ENCODE data around the gene CHCT1. TPM values are rescaled to one million over a fixed set of nuclear protein-coding genes. Genes with fewer than 3 reads are reported as not detected.
A peak's percentile ranks its signal among the peaks of the same experiment; 100 is the strongest.
"Not testable (repeated sequence)": the region's sequence is repeated elsewhere in the genome, so short reads cannot be mapped to it uniquely, and the experiment has no call there.

The CHCT1 gene
- total RNA-seq, 2 experiments from 2014 or later, result not detected

GRCh38 chr17:60403962-60404361 is 18.3 kb upstream of the CHCT1 start:
- no peak overlapping the region for H3K27ac Mint-ChIP-seq
- CTCF ChIA-PET, result interaction anchor here (0.7 kb wide), 1 partner anchor 17 kb away, joined by 3 read pairs; no protein-coding TSS in a partner anchor
- intact Hi-C loops (cut with micrococcal nuclease), result no loop called here

GRCh38 chr17:60406887-60407286 is 15.4 kb upstream of the CHCT1 start:
- Mint-ChIP-seq H3K27me3 (peaks cover 7% of the 10 kb centered on the region), H3K4me3 (no peak overlapping the region), H3K4me1 (ENCODE audit: low read depth) (no peaks in the 10 kb centered on the region), H3K36me3 (no peaks in the 10 kb centered on the region), H3K9me3 (no peaks in the 10 kb centered on the region), H3K27ac (no peak overlapping the region)
- DNase-seq, result no peak
- ChIA-PET CTCF (no interaction called here), POLR2A (no interaction called here)
- intact Hi-C loops (cut with micrococcal nuclease), result no loop called here

More at GRCh38 chr17:60403962-60404361, 18.3 kb upstream of the CHCT1 start:
- no peak for DNase-seq
- Mint-ChIP-seq H3K9me3 (no peaks in the 10 kb centered on the region), H3K27me3 (peaks cover 7% of the 10 kb centered on the region), H3K4me1 (ENCODE audit: low read depth) (no peaks in the 10 kb centered on the region), H3K4me3 (no peak overlapping the region), H3K36me3 (no peaks in the 10 kb centered on the region)
- POLR2A ChIA-PET, result no interaction called here

- ChIA-PET CTCF (interaction anchor here (1.9 kb wide), 1 partner anchor 11 kb away, joined by 5 read pairs; no protein-coding TSS in a partner anchor), POLR2A (no interaction called here)
- intact Hi-C loops (cut with micrococcal nuclease), result no loop called here
- Mint-ChIP-seq H3K36me3 (no peaks in the 10 kb centered on the region), H3K27me3 (peaks cover 7% of the 10 kb centered on the region), H3K4me1 (ENCODE audit: low read depth) (no peaks in the 10 kb centered on the region), H3K27ac (no peak overlapping the region), H3K9me3 (no peaks in the 10 kb centered on the region), H3K4me3 (no peak overlapping the region)
- DNase-seq, result no peak
Measured at GRCh38 chr17:60410001-60410400, 12.3 kb upstream of the CHCT1 start.

- no peak overlapping the region for H3K4me3 Mint-ChIP-seq
- intact Hi-C loops (cut with micrococcal nuclease), result no loop called here
- H3K4me1 Mint-ChIP-seq (ENCODE audit: low read depth), result no peaks in the 10 kb centered on the region
- no peaks in the 10 kb centered on the region for H3K27me3 Mint-ChIP-seq
- ChIA-PET POLR2A (no interaction called here), CTCF (interaction anchor here (0.7 kb wide), 1 partner anchor 73 kb away, joined by 3 read pairs; no protein-coding TSS in a partner anchor)
- H3K36me3 Mint-ChIP-seq, result no peaks in the 10 kb centered on the region
- no peak overlapping the region for H3K27ac Mint-ChIP-seq
- no peak for DNase-seq
- H3K9me3 Mint-ChIP-seq, result no peaks in the 10 kb centered on the region
Measured at GRCh38 chr17:60412701-60413100, 9.6 kb upstream of the CHCT1 start.

DNA sequence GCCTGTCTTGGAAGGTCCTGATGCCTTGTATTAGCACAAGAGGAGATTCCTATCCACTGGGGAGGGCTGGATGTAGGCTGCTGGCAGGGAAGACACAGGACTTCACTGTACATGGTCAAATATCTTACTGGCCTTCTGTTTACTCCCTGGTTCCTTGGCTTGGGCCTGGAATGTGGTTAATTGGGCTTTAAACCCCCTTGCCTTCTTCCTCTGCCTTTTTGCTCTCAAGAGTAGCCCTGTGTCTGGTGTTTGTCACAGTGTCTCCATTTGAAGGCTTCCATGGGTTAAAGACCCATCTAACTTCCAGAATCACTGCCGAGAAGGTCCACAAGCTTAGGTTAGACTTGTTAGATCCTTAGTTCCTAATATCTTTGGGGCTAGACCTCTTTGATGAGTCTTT is 7.1 kb upstream of the CHCT1 start:
- Mint-ChIP-seq H3K27ac (no peak overlapping the region), H3K4me1 (ENCODE audit: low read depth) (no peaks in the 10 kb centered on the region), H3K36me3 (no peaks in the 10 kb centered on the region), H3K9me3 (no peaks in the 10 kb centered on the region), H3K27me3 (peaks cover 2% of the 10 kb centered on the region), H3K4me3 (no peak overlapping the region)
- POLR2A ChIA-PET, result no interaction called here
- intact Hi-C loops (cut with micrococcal nuclease), result no loop called here
- CTCF ChIA-PET, result interaction anchor here (0.9 to 1.6 kb wide), 2 partner anchors 9 to 184 kb away, joined by 3 to 4 read pairs; no protein-coding TSS in a partner anchor
- DNase-seq, result no peak

DNA sequence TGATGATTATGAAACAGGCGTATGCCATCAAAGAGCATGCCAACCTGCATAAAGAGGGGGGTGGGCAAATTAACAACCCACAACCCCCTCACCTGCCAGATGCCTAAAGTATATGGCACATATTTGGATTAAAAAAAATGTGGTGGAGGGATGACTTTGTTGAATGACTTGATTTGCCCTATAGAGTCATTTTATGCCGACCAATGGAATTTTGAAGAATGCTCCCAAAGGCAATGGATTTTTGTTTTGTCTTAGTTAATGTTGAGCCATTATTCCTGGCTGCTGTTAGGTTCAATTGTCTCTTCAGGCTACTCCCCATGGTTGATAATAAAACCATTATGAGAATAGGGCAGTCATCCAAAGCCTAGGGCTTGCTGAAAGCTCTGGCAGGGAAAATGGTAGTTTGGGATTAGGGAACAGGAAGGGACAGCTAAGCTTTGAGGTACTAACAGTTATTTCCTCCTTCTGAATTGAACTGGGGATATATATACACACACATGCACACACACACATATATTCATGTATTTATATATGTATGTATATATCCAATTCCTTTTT is 5.8 kb upstream of the CHCT1 start:
- Mint-ChIP-seq H3K27me3 (peaks cover 2% of the 10 kb centered on the region), H3K4me1 (ENCODE audit: low read depth) (peaks cover 4% of the 10 kb centered on the region), H3K4me3 (no peak overlapping the region), H3K9me3 (no peaks in the 10 kb centered on the region), H3K27ac (no peak overlapping the region), H3K36me3 (no peaks in the 10 kb centered on the region)
- POLR2A ChIA-PET, result no interaction called here
- intact Hi-C loops (cut with micrococcal nuclease), result no loop called here
- no peak for DNase-seq
- CTCF ChIA-PET, result no interaction called here

DNA sequence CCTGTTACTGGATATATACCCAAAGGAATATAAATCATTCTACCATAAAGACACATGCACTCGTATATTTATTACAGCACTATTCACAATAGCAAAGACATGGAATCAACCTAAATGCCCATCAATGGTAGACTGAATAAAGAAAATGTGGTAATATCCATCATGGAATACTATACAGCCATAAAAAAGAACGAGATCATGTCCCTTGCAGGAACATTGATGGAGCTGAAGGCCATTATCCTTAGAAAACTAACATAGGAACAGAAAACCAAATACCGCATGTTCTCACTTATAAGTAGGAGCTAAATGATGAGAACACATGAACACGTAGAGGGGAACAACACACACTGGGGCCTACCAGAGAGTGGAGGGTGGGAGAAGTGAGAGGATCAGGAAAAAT is 3.3 kb upstream of the CHCT1 start:
- POLR2A ChIA-PET; H3K9me3 Mint-ChIP-seq; H3K4me3 Mint-ChIP-seq; H3K27ac Mint-ChIP-seq; H3K4me1 Mint-ChIP-seq (ENCODE audit: low read depth); H3K36me3 Mint-ChIP-seq; intact Hi-C loops (cut with micrococcal nuclease); H3K27me3 Mint-ChIP-seq; DNase-seq: not testable (repeated sequence)
- CTCF ChIA-PET, result interaction anchor here (0.8 to 1.5 kb wide), 3 partner anchors 25 to 151 kb away, joined by 3 to 4 read pairs (median 3); no protein-coding TSS in a partner anchor

DNA sequence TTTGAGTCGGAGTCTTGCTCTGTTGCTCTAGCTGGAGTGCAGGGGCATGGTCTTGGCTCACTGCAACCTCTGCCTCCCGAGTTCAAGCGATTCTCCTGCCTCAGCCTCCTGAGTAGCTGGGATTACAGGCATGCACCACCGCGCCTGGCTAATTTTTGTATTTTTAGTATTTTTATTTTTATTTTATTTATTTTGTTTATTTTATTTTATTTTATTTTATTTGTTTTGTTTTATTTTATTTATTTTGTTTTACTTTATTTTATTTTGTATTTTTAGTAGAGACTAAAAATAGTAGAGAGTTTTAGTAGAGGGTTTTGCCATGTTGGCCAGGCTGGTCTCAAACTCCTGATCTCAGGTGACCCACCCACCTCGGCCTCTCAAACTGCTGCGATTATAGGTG is 2.4 kb upstream of the CHCT1 start:
- DNase-seq; H3K4me3 Mint-ChIP-seq; H3K36me3 Mint-ChIP-seq; POLR2A ChIA-PET; H3K27me3 Mint-ChIP-seq; H3K4me1 Mint-ChIP-seq (ENCODE audit: low read depth); H3K27ac Mint-ChIP-seq; H3K9me3 Mint-ChIP-seq: not testable (repeated sequence)
- CTCF ChIA-PET, result interaction anchor here (1.5 kb wide), 1 partner anchor 150 kb away, joined by 3 read pairs; no protein-coding TSS in a partner anchor
- intact Hi-C loops (cut with micrococcal nuclease), result loop anchor here (5.0 to 10.0 kb wide), 2 partner anchors 165 to 217 kb away; no protein-coding TSS in a partner anchor

DNA sequence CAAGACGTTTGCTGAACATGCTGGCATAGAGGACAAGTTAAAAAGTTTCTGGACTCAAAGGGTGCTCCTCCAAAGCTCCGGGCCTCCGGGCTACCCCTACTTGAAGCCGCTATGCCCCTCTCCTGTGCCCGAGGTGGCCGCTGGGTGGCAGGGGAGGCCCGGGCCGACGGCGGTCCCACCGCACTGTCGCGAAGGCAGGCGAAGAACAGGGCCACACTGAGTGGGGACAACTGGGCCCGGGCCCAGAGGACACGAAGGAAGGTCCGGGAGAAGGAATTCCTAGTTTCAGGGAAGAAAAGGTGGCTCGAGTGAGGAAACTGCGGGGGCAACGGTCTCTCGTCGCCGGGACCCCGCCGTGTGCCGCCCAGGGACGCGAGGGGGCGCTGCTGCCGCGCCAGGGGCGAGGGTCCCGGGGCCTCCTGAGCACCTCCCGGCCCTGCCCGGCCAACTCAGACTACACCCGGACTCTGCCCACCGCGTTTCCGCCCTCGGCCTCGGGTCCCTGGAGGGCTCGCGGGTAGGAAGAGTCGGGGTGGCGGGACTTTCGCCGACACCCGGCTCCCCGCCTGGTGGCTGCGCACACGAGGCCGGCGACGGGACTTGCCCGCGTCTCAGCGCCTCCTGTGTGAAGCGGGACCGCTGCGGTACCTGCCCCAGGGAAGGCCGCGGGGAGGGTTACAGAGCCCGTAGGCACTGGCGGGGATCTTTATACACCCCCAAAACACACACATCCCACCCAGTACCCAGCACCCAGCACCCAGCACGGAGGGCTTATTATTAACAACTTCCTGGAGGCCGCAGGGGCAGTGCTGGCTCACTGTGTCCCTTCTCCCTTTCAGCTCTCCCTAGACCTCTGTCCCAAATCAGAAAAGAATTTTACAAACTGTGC is 772 bp upstream of the CHCT1 start:
- Mint-ChIP-seq H3K4me3 (peak overlapping the region; percentile 64), H3K4me1 (ENCODE audit: low read depth) (peaks cover 8% of the 10 kb centered on the region), H3K36me3 (no peaks in the 10 kb centered on the region), H3K27me3 (peaks cover 2% of the 10 kb centered on the region), H3K9me3 (no peaks in the 10 kb centered on the region), H3K27ac (no peak overlapping the region)
- DNase-seq, result peak; percentile 86
- intact Hi-C loops (cut with micrococcal nuclease), result loop anchor here (5.0 to 10.0 kb wide), 2 partner anchors 163 to 216 kb away; no protein-coding TSS in a partner anchor
- ChIA-PET CTCF (interaction anchor here (0.5 to 1.8 kb wide), 16 partner anchors 9 to 285 kb away, joined by 3 to 10 read pairs (median 3); partner anchors contain the start of gene PPM1D), POLR2A (interaction anchor here (1.0 kb wide), 1 partner anchor 20 kb away, joined by 3 read pairs; no protein-coding TSS in a partner anchor)

GRCh38 chr17:60423865-60424264 is 1.6 kb downstream of the CHCT1 start:
- H3K36me3 Mint-ChIP-seq, result no peaks in the 10 kb centered on the region
- H3K4me1 Mint-ChIP-seq (ENCODE audit: low read depth), result peaks cover 8% of the 10 kb centered on the region
- H3K4me3 Mint-ChIP-seq, result no peak overlapping the region
- intact Hi-C loops (cut with micrococcal nuclease), result loop anchor here (5.0 to 10.0 kb wide), 2 partner anchors 161 to 213 kb away; no protein-coding TSS in a partner anchor
- peaks cover 2% of the 10 kb centered on the region for H3K27me3 Mint-ChIP-seq
- POLR2A ChIA-PET, result no interaction called here
- CTCF ChIA-PET, result interaction anchor here (0.7 to 1.9 kb wide), 5 partner anchors 9 to 281 kb away, joined by 3 to 4 read pairs (median 4); no protein-coding TSS in a partner anchor
- H3K27ac Mint-ChIP-seq, result no peak overlapping the region
- no peaks in the 10 kb centered on the region for H3K9me3 Mint-ChIP-seq
- no peak for DNase-seq

DNA sequence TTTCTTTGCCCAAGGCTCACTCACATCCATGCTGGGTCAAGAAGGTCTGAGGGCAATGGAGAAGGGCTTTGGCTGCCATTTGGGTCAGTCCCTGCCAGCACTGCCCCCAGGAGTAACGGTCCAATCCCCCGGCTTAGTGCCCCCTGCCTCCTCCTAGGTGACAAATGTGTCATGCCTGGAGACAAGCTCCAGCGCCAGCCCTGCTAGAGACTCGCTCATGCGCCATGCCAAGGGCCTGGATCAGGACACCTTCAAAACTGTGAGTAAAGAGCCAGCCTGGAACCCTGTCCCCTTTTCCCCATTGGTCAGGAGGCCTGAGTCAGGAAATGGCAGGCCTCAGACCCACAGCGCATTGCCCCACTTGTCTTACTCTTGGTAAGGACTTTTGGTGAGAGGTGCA is 3.3 kb downstream of the CHCT1 start:
- Mint-ChIP-seq H3K9me3 (no peaks in the 10 kb centered on the region), H3K27me3 (no peaks in the 10 kb centered on the region), H3K27ac (no peak overlapping the region), H3K4me1 (ENCODE audit: low read depth) (peaks cover 8% of the 10 kb centered on the region), H3K4me3 (no peak overlapping the region), H3K36me3 (no peaks in the 10 kb centered on the region)
- POLR2A ChIA-PET, result no interaction called here
- CTCF ChIA-PET, result no interaction called here
- DNase-seq, result no peak
- intact Hi-C loops (cut with micrococcal nuclease), result loop anchor here (10.0 kb wide), 1 partner anchor 159 kb away; no protein-coding TSS in a partner anchor

DNA sequence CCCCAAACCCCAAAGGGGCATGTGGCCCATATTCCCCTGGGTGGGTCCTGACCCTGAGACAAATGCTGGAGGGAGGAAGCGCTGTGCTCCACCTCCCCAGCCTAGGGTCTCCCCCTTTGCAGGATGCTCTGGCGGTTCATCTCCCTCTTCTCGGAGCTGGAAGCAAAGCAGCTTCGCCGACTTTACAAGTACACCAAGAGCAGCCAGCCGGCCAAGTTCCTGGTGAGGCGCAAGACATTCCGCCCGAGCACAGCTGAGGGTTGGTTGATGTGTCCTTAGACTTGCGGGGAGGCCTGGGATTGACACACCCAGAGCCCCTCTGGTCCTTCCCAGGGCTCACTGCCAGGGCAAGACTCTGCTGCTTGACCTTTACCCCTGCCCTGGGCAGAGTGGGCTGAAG is 4.3 kb downstream of the CHCT1 start:
- ChIA-PET POLR2A (no interaction called here), CTCF (no interaction called here)
- Mint-ChIP-seq H3K27ac (no peak overlapping the region), H3K36me3 (no peaks in the 10 kb centered on the region), H3K4me3 (no peak overlapping the region), H3K27me3 (no peaks in the 10 kb centered on the region), H3K9me3 (no peaks in the 10 kb centered on the region), H3K4me1 (ENCODE audit: low read depth) (peaks cover 4% of the 10 kb centered on the region)
- intact Hi-C loops (cut with micrococcal nuclease), result loop anchor here (10.0 kb wide), 1 partner anchor 158 kb away; no protein-coding TSS in a partner anchor
- no peak for DNase-seq

All from activated CD4-positive, alpha-beta memory T cell treated with anti-CD3 and anti-CD28 coated beads for 36 hours (primary cell).